Measurements from ENCODE around the gene BABAM2.

The BABAM2 gene

DNA sequence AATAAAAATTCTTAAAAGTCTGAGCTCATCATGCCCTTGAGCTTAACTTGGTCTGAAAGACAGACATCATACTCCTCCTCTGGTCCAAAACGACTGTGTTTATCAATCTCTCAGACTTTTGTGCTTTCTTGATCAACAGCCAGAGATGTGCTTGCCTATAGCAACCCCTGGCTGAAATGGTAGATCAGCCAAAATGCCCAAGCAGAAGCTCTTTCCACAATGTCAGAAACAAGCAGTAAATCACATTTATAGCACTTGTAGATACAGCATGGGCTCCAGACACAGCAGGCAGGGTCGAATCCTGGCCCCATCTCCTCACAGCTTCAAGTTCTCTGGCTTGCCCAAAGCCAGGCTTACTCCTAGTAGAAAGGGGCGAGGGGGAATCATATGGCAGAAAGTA is 391.7 kb downstream of the BABAM2 start:
- no peak for DNase-seq (ENCODE audit: low spot score)

DNA sequence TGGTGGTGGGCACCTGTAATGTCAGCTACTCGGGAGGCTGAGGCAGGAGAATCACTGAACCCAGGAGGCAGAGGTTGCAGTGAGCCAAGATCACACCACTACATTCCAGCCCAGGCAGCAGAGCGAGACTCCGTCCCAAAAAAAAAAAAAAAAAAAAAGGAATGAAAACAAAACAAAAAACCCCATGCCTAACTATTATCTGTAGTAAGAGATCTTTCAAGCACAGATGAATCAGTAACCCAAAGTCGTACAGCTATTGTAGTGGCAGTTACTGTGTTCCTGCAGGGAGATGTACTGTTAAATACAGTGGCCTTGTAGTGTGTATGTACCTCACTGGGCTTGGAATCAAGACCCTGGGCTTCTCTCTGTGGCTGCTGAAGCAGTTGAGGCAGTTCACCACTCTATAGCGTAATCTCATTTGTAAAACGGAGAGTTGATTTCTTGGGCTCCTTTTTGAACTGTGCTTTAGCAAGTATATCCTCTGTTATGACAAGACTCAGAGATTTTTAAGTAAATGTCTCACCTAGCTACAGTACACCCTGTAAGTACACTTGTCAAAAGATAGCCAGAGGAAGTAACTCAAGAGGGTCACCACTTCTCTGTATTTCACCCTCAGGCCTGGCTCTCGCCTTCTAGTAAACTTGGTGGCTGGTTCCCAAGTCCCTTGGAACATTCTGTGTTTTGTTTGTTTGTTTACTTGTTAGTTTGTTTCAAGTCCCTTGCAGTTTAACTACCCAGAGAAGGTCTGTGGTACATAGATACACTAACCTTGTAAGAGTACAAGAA is 392.5 kb downstream of the BABAM2 start:
- no peak for DNase-seq (ENCODE audit: low spot score)

DNA sequence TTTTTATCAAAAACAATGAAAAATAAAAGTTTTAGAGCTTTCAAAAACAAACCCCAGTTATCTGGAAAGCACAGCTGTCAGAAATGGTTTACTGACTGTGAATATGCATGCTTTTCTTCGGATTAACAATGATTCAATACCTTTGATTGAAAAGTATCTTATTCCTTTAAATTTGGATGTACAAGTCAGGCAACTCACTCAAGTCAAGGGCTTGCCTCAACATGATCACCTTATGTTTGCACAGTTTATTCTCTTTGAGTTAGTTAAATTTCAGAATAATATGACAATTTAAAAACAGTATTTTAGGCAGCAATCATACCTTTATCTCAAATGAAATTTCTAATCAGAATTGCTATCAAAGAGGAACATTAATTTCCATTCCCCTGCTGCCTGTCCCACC is 393.3 kb downstream of the BABAM2 start:
- DNase-seq (ENCODE audit: low spot score), result no peak

DNA sequence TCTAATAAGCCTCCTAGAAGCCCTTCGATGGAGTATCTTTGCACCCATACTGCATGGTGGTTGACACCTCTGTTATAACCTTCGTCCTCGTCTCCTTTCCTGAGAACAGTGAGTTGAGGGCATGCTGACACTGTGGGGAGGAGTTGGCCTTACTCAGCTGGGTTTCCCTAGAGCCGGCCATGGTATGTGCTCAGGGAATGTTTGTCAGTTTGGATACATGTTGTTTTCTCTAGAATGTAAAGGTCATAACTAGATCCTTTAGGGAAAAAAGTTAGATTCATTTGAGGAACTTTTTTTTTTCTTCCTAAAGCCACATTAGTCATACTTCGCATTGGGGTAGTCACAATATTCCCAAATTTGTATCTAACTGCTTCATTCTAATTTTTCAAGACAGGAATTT is 396.1 kb downstream of the BABAM2 start:
- no peak for DNase-seq (ENCODE audit: low spot score)

DNA sequence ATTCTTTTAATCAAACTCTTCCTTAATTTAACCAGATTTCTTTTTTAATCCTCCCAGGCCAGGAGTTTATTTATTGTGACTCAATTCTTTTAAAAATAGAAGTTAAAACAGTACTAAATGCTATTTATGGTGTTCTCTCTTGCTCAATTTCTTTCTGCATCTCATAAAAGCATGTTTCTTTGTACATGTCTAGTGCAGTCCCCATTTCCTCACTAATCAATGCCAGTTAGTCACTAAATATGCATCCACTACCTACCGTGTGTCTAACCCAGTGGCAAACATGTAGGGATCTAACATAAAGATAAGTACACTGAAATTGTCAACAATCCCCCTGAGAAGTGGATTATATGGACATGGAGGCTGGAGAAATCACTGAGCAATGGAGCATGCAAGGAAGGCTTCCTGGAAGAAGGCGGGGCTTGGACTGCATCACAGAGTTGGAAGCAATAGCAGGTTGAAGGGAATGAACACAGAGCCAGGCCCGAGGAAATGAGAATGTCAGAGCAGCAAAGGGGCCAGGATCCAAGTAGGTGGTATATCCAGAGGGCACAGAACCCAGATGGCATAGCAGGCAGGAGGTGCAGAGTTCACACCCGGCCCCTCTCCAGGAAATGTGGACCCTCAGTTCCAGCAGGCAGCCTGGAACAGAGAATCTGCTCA is 396.9 kb downstream of the BABAM2 start:
- DNase-seq (ENCODE audit: low spot score), result no peak

DNA sequence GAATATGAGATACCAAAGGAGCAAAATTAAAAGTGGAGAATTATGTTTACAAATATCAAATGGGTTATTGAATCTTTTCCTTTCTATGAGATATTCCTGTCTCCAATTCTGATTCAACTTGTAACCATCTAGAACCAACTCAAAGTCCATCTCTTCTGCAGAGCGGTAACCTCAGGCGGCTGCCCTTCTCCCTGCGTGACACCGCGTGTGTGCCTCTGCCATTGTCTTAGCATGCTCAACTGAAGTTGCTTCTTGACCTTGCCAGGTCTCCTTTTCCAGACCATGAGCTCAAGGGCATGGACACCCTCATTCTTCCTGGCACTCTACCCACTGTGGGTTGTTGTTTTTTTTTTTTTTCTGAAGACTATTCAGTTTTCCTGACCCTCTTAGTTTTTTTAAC is 398.1 kb downstream of the BABAM2 start:
- DNase-seq (ENCODE audit: low spot score), result no peak

DNA sequence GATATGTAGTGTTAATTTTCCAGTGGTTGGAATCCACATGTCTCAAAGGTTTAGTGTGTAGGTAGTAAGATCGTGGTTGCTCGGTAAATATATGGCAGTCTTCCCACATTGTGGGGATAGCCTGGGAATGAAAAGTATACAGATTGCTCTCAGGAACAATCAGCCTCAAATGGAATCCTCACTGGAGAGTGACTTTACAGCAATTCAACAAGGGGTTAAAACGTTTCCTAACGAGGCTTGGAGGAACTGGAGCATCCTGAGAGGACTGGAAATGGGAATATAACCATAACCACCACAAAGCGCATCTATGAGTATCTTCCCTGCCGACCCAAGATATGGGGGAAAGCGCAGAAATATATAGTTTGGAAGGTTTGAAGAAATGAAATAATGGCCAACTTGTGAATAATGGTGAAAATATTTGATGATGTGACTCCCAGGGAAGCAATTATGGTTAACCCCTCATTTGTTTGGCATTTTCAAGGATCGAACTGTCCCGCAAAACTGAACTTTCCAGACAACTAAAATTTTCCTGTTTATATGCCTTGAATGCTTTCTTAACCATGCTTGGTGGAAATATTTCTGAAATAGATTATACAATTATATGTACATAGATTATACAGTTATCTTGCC is 401.4 kb downstream of the BABAM2 start:
- no peak for DNase-seq (ENCODE audit: low spot score)

DNA sequence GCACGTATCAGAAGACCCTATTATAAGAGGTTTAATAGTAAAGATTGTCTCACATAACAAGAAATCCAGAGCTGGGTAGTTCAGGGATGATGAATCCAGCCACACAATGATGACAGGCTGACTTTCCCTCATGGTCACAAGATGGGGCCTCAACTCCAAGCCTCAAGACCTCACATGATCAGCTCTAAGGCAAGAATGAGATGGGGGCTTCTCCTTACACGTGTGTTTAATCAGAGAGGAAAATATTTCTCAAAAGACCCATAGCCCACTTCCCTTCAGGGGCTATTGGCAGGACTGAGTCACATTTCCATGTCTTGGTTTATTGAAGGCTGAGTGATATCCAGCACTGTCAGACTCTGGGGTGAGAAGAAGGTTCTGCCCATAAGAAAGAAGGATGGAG is 402.0 kb downstream of the BABAM2 start:
- DNase-seq (ENCODE audit: low spot score), result no peak

DNA sequence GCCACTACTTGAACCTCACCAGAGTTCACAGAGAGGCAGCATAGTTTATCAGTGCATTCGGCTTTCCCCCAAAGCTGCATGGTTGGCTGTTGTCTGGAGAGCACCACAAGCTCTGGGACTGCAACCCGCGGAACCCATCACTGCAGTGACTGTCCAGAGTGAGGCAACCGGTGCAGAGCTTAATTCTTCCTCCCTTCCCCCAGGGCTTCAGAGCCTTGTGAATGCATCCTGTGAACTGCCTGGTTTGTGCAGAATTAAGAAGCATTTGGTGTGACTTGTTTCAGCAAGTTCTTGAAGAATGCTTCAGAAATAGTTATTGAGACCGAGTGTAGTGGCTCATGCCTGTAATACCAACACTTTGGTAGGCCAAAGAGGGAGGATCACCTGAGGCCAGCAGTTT is 402.9 kb downstream of the BABAM2 start:
- DNase-seq (ENCODE audit: low spot score), result no peak

DNA sequence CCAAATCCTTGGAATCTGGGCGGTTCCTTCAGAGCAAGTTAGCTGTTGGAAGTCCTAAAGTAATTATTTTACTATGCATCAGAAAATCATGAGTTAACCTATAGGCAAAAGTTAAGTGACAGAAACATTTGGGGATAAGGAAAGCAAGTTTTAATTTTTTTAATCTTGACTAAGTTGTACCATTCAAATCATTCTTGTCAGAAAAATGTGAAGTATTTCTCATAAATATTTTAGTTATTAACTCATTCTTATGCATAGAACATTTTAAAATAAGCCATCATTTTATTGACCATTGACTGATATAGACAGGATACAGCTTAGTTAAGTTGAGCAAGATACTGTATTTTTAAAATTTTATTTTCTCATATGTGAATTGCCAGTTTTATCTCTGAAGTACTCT is 403.9 kb downstream of the BABAM2 start:
- DNase-seq (ENCODE audit: low spot score), result no peak

DNA sequence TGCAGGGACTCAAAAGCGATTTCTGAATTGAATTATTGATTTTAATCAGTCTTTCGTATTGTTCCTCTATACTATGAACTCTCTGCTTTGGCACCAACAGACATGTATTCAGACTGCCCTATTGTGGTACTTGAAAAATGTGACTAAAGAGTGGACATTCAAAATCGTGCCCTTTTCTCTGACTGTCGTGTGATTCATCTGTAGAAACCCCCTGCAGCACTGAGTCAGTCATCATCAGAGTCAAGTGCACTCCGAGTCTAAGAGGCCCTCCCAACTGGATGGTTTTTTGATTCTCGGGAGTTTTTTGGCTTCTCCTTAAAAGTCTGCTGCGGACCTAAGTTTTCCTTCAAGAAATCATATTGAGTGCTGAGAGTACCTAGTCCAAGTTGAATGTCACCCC is 405.7 kb downstream of the BABAM2 start:
- DNase-seq (ENCODE audit: low spot score), result no peak

DNA sequence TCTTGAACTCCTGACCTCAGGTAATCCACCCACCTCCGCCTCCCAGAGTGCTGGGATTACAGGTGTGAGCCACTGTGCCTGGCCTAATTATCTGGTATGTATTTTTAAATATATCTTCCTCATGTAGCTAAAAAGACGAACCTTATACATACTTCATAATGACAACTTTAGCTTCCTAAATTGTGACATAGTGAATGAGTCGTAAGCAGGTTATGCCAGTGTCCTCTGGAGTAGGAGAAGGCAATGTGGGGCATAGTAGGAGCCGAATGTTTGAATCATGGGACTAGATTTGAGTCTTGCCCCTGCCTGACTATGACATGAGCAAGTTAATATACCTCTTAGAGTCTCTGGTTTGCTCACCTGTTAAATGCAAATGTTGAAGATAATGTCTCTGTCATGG is 406.4 kb downstream of the BABAM2 start:
- no peak for DNase-seq (ENCODE audit: low spot score)

DNA sequence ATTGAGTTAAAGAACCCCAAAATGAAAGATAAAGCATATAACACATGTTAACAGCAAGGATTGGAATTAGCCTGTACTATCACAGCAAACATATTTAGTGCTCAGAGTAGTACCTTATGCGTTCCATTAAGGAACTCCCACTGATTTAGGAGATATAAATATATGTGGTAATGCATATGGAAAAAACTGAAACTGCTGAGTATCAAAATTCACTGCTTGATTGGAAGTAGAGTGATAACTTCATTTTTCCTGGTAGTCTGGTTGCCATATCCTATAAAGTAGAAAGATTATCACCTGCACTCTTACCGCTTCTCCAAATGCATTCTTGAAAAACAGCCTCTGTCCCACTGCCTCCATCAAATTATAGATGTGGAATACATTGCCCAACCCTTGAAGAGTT is 407.0 kb downstream of the BABAM2 start:
- no peak for DNase-seq (ENCODE audit: low spot score)

DNA sequence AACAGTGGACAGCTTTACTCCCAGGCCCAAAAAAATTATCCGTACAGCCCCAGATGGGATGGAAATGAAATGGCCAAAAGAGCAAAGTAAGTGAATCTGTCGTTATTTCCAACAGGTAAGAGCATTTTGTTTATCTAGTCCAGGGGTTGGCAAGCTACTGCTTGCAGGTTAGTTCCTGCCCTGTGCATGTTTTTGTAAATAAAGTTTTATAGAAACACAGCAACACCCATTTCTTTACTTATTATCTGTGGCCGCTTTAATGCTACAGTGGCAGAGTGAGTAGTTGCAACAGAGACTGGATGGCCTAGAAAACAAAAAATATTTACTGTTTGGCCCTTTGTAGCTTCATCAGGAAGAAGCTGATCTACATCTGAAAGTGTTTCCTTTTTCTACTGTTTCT is 407.9 kb downstream of the BABAM2 start:
- DNase-seq (ENCODE audit: low spot score), result no peak

DNA sequence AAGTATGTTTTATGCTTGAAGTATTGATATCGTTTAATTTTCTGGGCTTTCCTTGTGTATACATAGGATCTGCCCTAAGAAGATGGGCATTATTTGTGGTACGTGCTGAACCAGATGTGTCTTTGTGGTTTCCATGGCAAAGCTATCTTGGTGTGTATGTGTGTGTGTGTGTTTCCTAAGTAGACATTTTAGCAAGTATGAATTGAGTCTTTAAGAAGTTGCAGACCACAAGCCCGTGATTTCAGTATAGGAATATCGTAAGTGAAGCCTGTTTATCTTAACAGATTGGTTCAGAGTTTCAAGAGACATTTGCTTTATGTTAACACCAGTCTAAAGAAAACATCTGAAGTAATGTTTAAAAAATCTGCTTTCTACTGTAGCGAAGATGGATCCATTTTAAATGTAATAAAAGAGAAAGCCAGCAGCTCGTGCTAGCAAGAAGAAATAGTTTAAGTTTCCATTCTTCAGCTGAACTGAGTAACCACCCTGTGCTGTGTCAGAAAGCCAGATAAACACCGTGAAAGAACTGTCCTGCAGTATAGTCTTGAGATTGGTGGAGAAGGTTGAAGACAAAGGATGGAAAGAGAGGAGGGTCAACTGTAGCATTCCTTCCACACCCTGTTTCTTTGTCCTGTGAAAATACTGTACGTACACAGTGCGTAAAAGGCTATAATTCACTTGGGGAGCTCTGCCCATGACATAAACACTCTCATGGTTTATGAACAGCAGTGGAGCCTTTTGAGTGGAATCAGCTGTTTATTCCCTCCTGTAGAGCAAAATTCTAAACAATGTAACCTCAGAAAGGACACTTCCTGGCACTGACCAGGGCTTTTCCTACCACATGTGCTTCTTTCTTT is 410.2 kb downstream of the BABAM2 start:
- DNase-seq (ENCODE audit: low spot score), result no peak

DNA sequence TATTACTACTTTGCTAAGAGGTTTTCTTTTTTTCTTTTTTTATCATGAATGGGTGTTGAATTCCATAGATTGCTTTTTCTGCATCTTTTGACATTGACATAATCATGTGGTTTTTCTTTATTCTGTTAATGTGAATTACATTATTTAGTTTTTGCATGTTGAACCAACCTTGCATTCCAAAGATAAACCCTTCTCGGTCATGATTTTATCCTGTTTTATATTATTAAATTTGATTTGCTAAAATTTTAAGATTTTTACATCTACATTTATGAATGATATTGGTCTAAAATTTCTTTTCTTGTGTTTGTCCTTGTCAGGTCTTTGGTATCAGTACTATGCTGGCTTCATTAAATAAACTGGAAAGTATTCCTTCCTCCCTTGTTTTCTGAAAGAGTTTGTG is 414.7 kb downstream of the BABAM2 start:
- DNase-seq (ENCODE audit: low spot score), result no peak

DNA sequence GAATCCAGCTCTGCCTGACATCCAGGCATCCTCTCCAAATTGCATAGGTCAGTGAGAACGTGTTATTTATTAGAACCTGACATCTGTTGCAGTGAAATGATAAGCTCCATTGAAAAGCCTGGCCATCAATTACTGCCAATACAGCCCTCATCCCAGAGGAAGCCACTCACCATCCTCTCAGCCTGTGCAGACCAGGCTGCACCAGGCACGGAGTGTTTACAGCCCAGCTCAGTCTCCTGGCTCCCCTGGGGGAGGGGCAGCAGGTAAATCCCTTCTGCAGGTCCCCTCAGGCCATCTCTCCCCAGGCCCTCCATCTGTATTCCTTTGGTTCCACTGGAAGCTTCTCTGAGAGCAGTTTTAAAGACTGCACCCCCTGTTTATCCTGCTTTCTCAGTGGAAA is 419.6 kb downstream of the BABAM2 start:
- DNase-seq (ENCODE audit: low spot score), result no peak

DNA sequence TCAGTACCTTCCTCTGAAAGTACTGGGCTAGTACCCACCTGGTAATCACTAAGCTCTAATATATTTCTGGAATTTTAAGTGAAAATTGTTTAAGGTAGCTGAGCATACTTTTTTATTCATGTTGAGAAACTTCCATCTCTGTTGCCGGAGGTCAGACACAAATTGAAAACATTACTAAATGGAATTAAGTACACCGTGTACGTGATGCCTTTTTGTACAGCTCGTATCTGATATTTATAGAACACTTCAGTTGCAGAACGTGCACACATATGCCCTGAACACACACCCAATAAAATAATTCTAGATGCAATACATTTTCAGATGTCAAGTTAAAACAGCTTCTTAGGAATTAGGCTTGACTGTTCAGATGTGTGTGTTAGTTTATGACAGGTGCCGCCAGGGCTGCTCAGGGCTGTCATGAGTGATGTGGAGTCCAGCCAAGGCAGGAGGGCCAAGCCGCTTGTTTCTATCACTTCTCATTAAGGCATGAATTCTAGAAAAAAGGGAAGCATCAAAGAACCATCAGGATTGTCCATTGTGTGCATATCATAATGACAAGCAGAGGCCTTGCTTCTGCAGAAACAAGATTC is 421.2 kb downstream of the BABAM2 start:
- DNase-seq (ENCODE audit: low spot score), result no peak

DNA sequence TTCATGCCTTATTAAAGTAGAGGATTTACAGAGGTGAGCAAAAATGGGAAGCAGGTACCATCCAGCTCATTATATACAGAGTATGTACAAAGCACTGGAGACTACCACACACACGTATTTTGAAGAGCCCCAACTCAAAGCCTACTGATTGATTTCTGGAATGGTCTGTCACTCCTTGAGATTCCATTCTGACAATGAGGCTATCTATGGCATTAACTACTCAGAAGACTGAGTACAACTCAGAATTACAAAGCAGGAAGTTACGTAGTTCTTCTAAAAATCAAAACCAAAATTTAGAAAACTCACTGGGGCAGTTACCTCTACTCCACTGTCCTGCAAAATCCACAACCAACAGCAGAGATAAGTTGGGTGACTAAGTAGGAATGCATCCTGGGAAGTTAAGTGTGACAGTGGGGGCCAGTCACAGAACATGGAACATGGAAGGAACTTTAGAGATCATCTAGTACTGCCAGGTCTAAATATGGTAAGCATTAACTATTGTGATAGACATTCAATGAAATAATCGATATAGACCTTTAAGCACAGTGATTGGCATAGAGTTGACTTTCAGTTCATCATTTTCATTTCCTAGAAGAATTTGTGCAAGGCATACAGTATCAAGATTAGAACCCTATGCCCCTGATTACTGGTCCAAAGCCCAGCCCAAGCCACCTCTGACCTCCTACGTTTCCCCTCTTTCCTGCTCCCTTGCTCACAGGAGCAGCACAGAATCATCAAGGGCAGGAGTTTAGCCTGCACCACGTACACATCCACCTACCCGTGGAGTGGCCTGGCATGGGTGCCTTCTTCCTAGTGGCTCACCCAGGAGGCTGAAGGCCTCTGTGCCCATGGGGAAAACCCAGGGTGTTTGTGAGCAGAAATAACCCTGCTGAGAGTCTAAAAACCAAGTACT is 422.0 kb downstream of the BABAM2 start:
- DNase-seq (ENCODE audit: low spot score), result no peak

DNA sequence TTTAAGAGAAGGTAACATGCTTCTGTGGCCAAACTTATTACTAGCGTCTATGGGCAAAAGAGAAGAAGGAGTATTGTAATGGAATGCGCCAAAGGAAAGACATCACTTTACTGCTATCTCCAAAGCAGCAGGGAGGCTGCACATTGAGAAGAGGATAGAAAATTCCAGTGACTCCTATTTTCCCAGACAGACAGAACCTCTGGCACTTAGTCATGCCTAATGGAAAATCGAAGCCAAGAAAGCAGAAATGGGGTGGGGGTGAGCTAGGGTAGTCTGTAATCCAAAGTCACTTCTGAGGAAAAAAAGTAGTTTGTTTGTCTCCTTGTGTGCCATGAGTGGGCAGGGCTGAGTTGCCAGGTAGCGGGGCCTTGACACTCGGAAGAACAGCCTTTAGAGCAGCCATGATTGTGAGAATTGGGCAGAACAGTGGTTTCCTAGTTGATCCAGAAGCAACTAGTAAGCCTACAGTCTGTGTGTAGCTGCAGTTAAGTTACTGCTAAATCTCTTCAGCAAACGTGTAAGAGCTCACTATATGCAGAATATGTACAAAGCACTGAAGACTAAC is 422.8 kb downstream of the BABAM2 start:
- no peak for DNase-seq (ENCODE audit: low spot score)

DNA sequence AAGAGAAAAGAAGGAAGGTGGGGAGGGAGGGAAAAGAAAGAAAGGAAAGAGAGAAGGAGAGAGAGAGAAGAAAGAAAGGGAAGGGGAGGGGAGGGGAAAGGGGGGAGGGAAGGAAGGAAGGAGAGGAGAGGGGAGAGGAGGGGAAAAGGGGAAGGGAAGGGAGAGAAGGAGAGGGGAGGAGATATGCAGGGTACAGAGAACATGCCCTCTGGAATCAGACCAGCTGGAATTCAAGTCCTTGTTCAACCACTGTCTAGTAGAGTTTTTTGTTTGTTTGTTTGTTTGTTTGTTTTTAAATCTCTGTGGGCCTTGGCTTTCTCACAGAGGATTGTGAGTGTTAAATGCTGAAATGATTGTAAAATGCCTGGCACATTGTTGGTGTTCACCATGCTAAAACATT is 424.4 kb downstream of the BABAM2 start:
- no peak for DNase-seq (ENCODE audit: low spot score)
